ENCODE measurements around the gene TAF10.

Gene TAF10

DNA sequence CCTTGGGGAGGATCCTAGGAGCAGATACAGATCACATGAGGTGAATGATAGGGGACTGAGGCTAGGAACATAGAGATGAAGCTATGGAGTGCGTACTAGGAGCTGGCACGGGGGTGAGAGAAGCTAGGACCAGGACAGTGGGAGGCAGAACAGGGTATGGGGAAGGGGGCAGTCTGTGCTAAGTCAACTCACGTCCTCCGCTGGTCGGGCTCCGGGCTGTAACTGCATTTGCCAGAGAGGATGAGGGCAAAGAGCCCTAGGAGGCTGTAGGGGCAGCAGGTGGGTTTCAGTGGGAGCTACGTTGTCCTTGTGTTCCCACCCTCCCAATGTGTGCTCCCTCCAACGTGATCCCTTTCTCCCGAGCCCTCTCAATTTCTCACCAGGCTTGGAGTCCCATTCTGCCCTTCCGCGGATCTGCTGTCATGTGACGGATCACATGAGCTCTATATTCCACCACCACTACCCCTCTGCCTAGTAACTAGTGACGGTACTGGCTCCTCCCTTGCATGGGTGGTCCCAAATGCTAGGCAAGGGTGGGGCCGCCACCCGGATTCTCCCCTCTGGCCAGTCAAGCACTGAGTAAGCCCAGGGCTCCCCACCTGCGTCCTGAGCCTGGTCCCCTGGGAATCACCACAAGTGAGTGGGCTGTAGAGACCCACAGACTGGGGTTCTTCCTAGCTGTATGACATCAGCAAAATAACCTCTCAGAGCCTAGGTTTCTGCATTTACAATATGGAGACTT, 7.2 kb upstream of the TAF10 start, which contains the start of gene TPP1:
Gene TPP1 (minus strand): TSS at position 419 of the 742 bp plus-strand sequence. CDS start 22 bp downstream, at position 397.
- TF ChIP-seq, protein P1, sequence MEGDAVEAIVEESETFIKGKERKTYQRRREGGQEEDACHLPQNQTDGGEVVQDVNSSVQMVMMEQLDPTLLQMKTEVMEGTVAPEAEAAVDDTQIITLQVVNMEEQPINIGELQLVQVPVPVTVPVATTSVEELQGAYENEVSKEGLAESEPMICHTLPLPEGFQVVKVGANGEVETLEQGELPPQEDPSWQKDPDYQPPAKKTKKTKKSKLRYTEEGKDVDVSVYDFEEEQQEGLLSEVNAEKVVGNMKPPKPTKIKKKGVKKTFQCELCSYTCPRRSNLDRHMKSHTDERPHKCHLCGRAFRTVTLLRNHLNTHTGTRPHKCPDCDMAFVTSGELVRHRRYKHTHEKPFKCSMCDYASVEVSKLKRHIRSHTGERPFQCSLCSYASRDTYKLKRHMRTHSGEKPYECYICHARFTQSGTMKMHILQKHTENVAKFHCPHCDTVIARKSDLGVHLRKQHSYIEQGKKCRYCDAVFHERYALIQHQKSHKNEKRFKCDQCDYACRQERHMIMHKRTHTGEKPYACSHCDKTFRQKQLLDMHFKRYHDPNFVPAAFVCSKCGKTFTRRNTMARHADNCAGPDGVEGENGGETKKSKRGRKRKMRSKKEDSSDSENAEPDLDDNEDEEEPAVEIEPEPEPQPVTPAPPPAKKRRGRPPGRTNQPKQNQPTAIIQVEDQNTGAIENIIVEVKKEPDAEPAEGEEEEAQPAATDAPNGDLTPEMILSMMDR (IDR thresholded peaks at IDR 0.05; ENCODE audit: low read depth, low read length, missing control alignments), result no peak
- peak; percentile 83 for DNase-seq (ENCODE audit: low read depth)
- H3K4me3 ChIP-seq (ENCODE audit: low read depth, low read length), result peak within 1 kb of the TSS; percentile 79

DNA sequence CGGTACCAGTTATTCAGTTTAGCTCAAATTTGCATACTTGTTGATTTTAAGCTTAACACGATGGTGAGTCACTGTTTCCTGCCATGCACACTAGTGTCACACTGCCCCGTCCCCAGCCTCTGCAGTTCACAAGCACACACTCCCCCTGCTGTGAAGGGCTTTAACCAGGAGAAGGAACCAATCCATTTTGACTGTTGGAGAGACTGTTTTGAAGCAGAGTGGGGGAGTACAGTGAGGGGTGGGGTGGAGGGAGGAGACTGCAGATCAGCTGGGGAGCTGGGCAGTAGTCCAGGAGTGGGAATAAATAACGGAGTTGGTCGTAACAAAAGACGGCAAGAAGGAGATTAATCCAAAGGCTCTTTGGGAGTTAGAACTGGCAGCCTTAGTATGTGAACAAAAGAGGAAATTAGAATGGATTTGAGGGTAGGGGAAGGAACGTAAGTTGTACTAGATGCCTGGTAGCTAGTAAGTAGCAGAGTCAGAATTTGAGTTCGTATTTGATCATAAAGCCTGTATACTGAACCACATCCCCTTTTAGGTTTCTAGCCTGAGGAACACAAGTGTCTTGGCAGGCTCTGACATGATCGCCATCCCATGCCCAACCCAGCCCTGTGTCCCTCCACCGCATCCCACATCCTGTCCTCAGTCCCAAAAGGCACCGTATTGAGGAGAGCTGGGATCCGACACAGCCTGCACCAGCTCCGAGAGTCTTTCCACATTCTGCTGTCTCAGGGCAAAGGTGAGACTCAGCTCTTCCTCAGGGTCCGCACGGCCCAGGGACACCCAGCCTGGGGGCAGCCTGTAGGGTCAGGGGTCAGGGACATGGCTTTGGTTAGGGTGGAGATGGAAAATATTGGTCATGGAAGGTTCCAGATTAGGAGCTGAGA, 6.3 kb upstream of the TAF10 start:
- TF ChIP-seq, protein P1 (IDR thresholded peaks at IDR 0.05; ENCODE audit: low read depth, low read length, missing control alignments), result no peak
- peak overlapping the region; percentile 79 for H3K4me3 ChIP-seq (ENCODE audit: low read depth, low read length)
- no peak for DNase-seq (ENCODE audit: low read depth)

DNA sequence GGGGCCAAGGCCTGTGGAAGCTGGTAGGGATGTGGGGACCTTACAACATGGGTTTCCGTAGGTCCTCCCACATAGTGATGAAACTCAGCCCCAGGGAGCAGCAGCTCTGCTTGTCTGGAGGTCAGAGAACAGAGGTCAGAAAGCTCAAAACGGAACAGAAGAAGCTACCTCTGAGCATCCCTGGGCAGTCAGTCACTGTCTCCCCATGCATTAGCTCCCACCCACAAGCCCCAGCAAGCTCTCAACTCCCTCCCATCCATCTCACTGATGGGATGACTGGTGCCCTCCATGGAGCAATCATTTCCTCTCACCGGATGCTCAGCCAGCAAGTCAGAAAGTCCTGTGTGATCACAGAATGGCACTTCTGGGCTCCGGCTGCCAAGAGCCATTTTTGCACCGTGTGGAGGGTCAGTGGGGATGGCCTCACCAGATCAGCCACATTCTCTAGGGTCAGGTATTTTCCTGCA, 5.3 kb upstream of the TAF10 start:
- H3K4me3 ChIP-seq (ENCODE audit: low read depth, low read length), result no peak overlapping the region
- DNase-seq (ENCODE audit: low read depth), result no peak
- TF ChIP-seq, protein P1 (IDR thresholded peaks at IDR 0.05; ENCODE audit: low read depth, low read length, missing control alignments), result no peak

DNA sequence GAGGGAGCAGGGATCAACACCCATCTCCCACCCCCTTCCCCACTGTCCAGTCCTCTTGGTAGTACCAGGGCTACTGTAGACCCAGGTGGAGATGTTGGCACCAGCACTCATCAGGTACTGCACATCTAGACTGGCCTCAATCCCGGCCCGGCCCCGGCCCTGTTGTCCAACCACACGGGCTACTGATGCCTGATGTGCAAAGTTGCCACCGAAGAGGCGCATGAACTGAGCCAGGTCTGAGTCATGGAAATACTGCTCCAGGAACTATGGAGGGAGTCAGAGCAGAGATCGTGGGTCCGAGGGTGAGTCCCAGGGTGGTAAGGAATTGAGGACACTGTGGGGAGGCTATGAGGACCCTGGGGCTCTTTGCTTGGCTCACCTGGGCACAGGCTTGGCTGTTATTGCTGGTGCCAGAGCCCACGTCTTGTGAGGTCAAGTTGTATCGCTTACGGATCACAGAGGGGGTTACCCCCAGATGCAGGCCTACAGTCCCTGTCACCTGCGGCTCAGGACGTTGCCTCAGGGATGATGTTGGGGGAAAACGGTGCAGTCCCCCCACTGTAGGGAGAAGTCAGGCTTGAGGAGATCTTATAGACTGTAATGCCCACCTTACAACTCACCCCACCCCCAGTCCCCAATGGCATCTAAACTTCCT, 4.7 kb upstream of the TAF10 start:
- TF ChIP-seq, protein P1 (IDR thresholded peaks at IDR 0.05; ENCODE audit: low read depth, low read length, missing control alignments), result no peak
- DNase-seq (ENCODE audit: low read depth), result no peak

DNA sequence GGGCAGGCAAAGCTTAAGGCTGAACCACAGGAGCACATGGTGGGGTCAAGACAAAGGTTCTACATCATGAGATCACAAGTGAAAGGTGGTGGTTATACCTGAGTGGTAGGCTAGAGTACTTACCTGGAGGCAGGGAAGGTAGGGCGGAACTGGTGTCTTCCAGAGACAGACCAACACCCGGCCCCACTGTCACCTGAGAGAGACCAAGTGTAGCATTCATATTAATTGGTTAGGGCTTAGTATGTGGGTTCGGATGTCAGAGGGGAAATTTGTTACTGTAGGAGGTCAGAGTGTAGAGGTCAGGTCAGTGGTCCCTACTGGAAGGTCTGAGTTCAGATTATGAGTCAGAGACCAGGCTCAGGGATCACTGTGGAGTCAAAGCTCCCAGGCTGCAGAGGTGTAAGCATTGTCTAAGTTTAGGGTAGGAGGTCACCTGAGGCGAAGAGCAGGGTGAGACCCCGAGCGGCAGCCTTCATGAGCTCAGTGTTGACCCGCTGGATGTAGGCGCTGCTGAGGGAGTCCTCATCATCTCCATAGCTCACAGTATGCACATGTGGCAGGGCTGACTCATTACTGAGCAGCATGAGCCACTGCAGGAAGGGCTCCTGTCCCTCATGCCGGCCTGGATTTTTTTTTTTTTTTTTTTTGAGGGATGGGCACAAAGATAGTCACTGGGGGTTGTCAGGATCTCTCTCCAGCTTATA, 4.0 kb upstream of the TAF10 start:
- no peak for DNase-seq (ENCODE audit: low read depth)
- no peak overlapping the region for H3K4me3 ChIP-seq (ENCODE audit: low read depth, low read length)
- TF ChIP-seq, protein P1 (IDR thresholded peaks at IDR 0.05; ENCODE audit: low read depth, low read length, missing control alignments), result no peak

More for the DNA sequence above, 4.7 kb upstream of the TAF10 start:
- no peak overlapping the region for H3K4me3 ChIP-seq (ENCODE audit: low read depth, low read length)

DNA sequence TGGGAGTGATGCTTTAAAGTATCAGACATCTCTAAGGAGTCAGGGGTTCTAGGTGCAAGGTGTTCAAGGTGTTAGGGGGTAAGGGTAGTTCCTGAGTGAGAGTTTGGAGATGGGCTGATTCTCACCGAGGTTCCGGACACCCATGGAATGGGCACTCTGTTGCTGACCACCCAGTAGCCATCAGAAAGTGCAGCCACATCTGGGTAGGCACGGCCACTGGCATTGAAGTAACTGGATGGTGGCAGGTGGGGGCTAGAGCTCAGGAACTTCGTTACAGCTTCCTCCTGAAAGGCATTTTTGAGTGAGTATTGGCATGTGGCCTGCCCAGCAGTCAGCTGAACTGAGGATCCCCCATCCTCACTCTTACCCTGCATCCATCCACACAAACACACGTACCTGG, 3.0 kb upstream of the TAF10 start:
- DNase-seq (ENCODE audit: low read depth), result no peak
- TF ChIP-seq, protein P1 (IDR thresholded peaks at IDR 0.05; ENCODE audit: low read depth, low read length, missing control alignments), result no peak
- no peak overlapping the region for H3K4me3 ChIP-seq (ENCODE audit: low read depth, low read length)
